HCEC 1CT (cell line): Measurements from ENCODE around the gene CACNA1C.
"Not testable (repeated sequence)": the region's sequence is repeated elsewhere in the genome, so short reads cannot be mapped to it uniquely, and the experiment has no call there.

Source experiments
- DNase-seq: peaks from one replicate; pipeline ENCODE4 v3.0.0-alpha.2; 2017

CACNA1C gene

GRCh38 chr12:2113119-2113912 lies 60.5 kb downstream of the CACNA1C start:
- no peak for DNase-seq

- DNase-seq: no peak
Measured at GRCh38 chr12:2114071-2114470, 61.3 kb downstream of the CACNA1C start.

- no peak for DNase-seq
Measured at GRCh38 chr12:2115101-2115845, 62.5 kb downstream of the CACNA1C start.

- no peak for DNase-seq
Measured at GRCh38 chr12:2117541-2117940, 64.8 kb downstream of the CACNA1C start.

GRCh38 chr12:2118061-2118460 lies 65.3 kb downstream of the CACNA1C start:
- DNase-seq: no peak

GRCh38 chr12:2118481-2119255 lies 65.9 kb downstream of the CACNA1C start:
- no peak for DNase-seq

- no peak for DNase-seq
Measured at GRCh38 chr12:2119266-2119665, 66.5 kb downstream of the CACNA1C start.

GRCh38 chr12:2120982-2121758 lies 68.4 kb downstream of the CACNA1C start:
- no peak for DNase-seq

GRCh38 chr12:2124466-2125023 lies 71.8 kb downstream of the CACNA1C start:
- no peak for DNase-seq

GRCh38 chr12:2125651-2126522 lies 73.1 kb downstream of the CACNA1C start:
- DNase-seq: no peak

GRCh38 chr12:2126676-2127406 lies 74.1 kb downstream of the CACNA1C start:
- DNase-seq: no peak

- peak; percentile 77 for DNase-seq
Measured at GRCh38 chr12:2129076-2129475, 76.3 kb downstream of the CACNA1C start.

GRCh38 chr12:2135661-2136418 lies 83.1 kb downstream of the CACNA1C start:
- not testable (repeated sequence) for DNase-seq

GRCh38 chr12:2136901-2137300 lies 84.1 kb downstream of the CACNA1C start:
- DNase-seq: no peak

- no peak for DNase-seq
Measured at GRCh38 chr12:2137711-2138110, 84.9 kb downstream of the CACNA1C start.

- no peak for DNase-seq
Measured at GRCh38 chr12:2138294-2138693, 85.5 kb downstream of the CACNA1C start.

GRCh38 chr12:2138871-2139308 lies 86.1 kb downstream of the CACNA1C start:
- DNase-seq: no peak

- no peak for DNase-seq
Measured at GRCh38 chr12:2139651-2140050, 86.9 kb downstream of the CACNA1C start.

- no peak for DNase-seq
Measured at GRCh38 chr12:2140858-2141519, 88.2 kb downstream of the CACNA1C start.
